HepG2 (cell line): ENCODE results near the gene CASZ1. TPM values are rescaled to one million over a fixed set of nuclear protein-coding genes. Genes with fewer than 3 reads are reported as not detected.

ENCODE experiments used
- ATAC-seq: fragments of 200-7000 bp; cut with Tn5 transposase; 3 replicates; pipeline ENCODE4 v1.9.1; 2020; ENCODE audit warnings: mild to moderate bottlenecking, moderate library complexity
- BruUV-seq: library from RNA; stranded (reverse); fragments of 400-500 nt; replicated peaks from 2 replicates; lab custom pipeline; 2021; lab: Mats Ljungman, UMichigan
- CTCF ChIA-PET: fragments of 300-600 bp; formaldehyde crosslinking; extraction: SDS; loops from one replicate; lab custom pipeline; 2021; ENCODE audit warnings: low total read pairs, inconsistent platforms, low intra/inter-chr PET ratio; lab: Yijun Ruan, JAX
- POLR2A ChIA-PET: fragments of 350-600 bp; sonication (Branson Sonifier 250); formaldehyde crosslinking; loops from one replicate; lab custom pipeline; 2020; ENCODE audit warnings: antibody characterized with exemption, inconsistent platforms; lab: Yijun Ruan, JAX
- DNase-seq: peaks from one replicate; pipeline ENCODE4 v3.0.0-alpha.2; 2015; ENCODE audit warnings: low spot score
- FAIRE-seq: peaks from 3 replicates; lab custom pipeline; 2011; peaks lifted over from hg19 to GRCh38; lab: Jason Lieb, UNC
- H2AFZ ChIP-seq: one replicate; pipeline ENCODE4 v1.6.1; 2011; ENCODE audit warnings: low read length, inconsistent platforms
- H3K27ac ChIP-seq: fragments of 300-600 bp; 3 replicates; pipeline ENCODE4 v1.8.0; 2011; ENCODE audit warnings: mixed run types, mild to moderate bottlenecking, mixed read lengths, low read length, inconsistent platforms; ENCODE audit not compliant: insufficient read depth; ENCODE audit errors: extremely low read length
- H3K27me3 ChIP-seq, 2 experiments: fragments of 200-600 bp in 1 of 2; 2 replicates in 1 of 2; 3 replicates in 1 of 2; pipeline versions ENCODE4 v1.6.0 to v1.8.0; 2011; ENCODE audit warnings: low read length in 2 of 2, mild to moderate bottlenecking in 2 of 2, moderate library complexity in 2 of 2, inconsistent platforms in 1 of 2; ENCODE audit not compliant: insufficient read depth in 2 of 2, control insufficient read depth in 1 of 2
- H3K36me3 ChIP-seq, 2 experiments: fragments of 200-600 bp in 1 of 2; replicated peaks in 1 of 2; 2 replicates in 1 of 2; 3 replicates in 1 of 2; pipeline versions ENCODE4 v1.5.1 to v1.8.0; 2011; ENCODE audit warnings: low read length in 2 of 2, inconsistent platforms in 1 of 2; ENCODE audit not compliant: insufficient read depth in 2 of 2, control insufficient read depth in 1 of 2
- H3K4me1 ChIP-seq: 2 replicates; pipeline ENCODE4 v1.5.1; 2012; ENCODE audit warnings: low read length, inconsistent platforms; ENCODE audit not compliant: insufficient read depth
- H3K4me2 ChIP-seq: 2 replicates; pipeline ENCODE4 v1.6.0; 2011; ENCODE audit warnings: low read depth, low read length, inconsistent platforms
- H3K4me3 ChIP-seq, 3 experiments: fragments of 200-600 bp in 1 of 3; sonication (generic), shearing (Covaris generic) in 1 of 3; replicated peaks in 1 of 3; 2 replicates each; pipeline ENCODE4 v1.5.1; 2011 to 2016; ENCODE audit warnings: low read length in 3 of 3, inconsistent platforms in 2 of 3, low read depth in 2 of 3, mild to moderate bottlenecking in 2 of 3, control low read depth in 1 of 3, mixed read lengths in 1 of 3; ENCODE audit not compliant: insufficient read depth in 1 of 3
- H3K79me2 ChIP-seq: one replicate; pipeline ENCODE4 v1.6.1; 2011; ENCODE audit warnings: low read length, inconsistent platforms; ENCODE audit not compliant: insufficient read depth
- H3K9ac ChIP-seq: 2 replicates; pipeline ENCODE4 v1.6.0; 2011; ENCODE audit warnings: mild to moderate bottlenecking, low read depth, low read length, inconsistent platforms; ENCODE audit not compliant: insufficient read depth
- H3K9me3 ChIP-seq: 2 replicates; pipeline ENCODE4 v1.5.1; 2012; ENCODE audit warnings: mild to moderate bottlenecking, low read length
- H4K20me1 ChIP-seq: 2 replicates; pipeline ENCODE4 v1.6.0; 2011; ENCODE audit warnings: inconsistent platforms, mild to moderate bottlenecking, low read length, moderate library complexity; ENCODE audit not compliant: insufficient read depth
- REXO4 ChIP-seq: sonication (generic); formaldehyde crosslinking; IDR thresholded peaks from 2 replicates; pipeline ENCODE4 v1.8.0; 2022; ENCODE audit warnings: missing genetic modification reagents, mild to moderate bottlenecking, borderline replicate concordance
- YEATS4 ChIP-seq: sonication (generic); formaldehyde crosslinking; IDR thresholded peaks from 2 replicates; pipeline ENCODE4 v1.4.0; 2020; ENCODE audit warnings: missing genetic modification reagents, borderline replicate concordance
- ZBTB8A ChIP-seq: sonication (generic); formaldehyde crosslinking; IDR thresholded peaks from 2 replicates; pipeline ENCODE4 v1.4.0; 2020; ENCODE audit warnings: mild to moderate bottlenecking, low read depth, missing genetic modification reagents, borderline replicate concordance
- ZNF230 ChIP-seq: sonication (generic); formaldehyde crosslinking; IDR thresholded peaks from 2 replicates; pipeline ENCODE4 v1.4.0; 2020; ENCODE audit warnings: mild to moderate bottlenecking, missing genetic modification reagents
- ZNF33B ChIP-seq: sonication (generic); formaldehyde crosslinking; IDR thresholded peaks from 2 replicates; pipeline ENCODE4 v1.5.1; 2020; ENCODE audit warnings: mild to moderate bottlenecking, missing genetic modification reagents
- ZNF432 ChIP-seq: sonication (generic); formaldehyde crosslinking; IDR thresholded peaks from 2 replicates; pipeline ENCODE4 v1.5.0; 2020; ENCODE audit warnings: missing genetic modification reagents, mild to moderate bottlenecking, borderline replicate concordance
- ZNF800 ChIP-seq: sonication (generic); formaldehyde crosslinking; IDR thresholded peaks from 2 replicates; pipeline ENCODE4 v1.4.0; 2020; ENCODE audit warnings: missing genetic modification reagents
- WGBS: methylation state at CpG from one replicate; pipeline ENCODE4 v1.1.6; 2017; ENCODE audit warnings: low lambda C conversion rate; 5-methylcytosine and 5-hydroxymethylcytosine counted together
- in situ Hi-C: cut with HindIII; loops from 2 replicates; pipeline ENCODE4 v1.10.0; 2017; ENCODE audit warnings: low pct_unique_long_range_greater_than_20kb; ENCODE audit not compliant: extremely low pct_ligation_motif_present
- intact Hi-C: fragments of 100-400 bp; cut with micrococcal nuclease; formaldehyde crosslinking; loops from one replicate; pipeline ENCODE4 v1.10.0; 2022; ENCODE audit not compliant: unreplicated experiment
- polyA plus RNA-seq, 8 experiments: library from polyadenylated mRNA; depleted of rRNA in 3 of 8; stranded (reverse) in 7 of 8; unstranded in 1 of 8; fragments of >200 nt; fragmentation: Illumina TruSeq in 4 of 8; extraction: Trizol in 4 of 8; gene quantifications; 2 replicates each; pipeline versions ENCODE4 v1.2.1 to v1.2.3, GENCODE V29; 2011 to 2016; ENCODE audit warnings: low read depth in 4 of 8, missing spikeins in 1 of 8, mixed read lengths in 1 of 8; ENCODE audit not compliant: insufficient read depth in 1 of 8
- total RNA-seq, 5 experiments: library from RNA; depleted of rRNA; stranded (reverse); fragments of >200 nt; fragmentation: Illumina TruSeq; extraction: Trizol; gene quantifications; 2 replicates each; pipeline ENCODE4 v1.2.3, GENCODE V29; 2016; ENCODE audit warnings: low read depth in 1 of 5
- TF ChIP-seq, protein P1 (sequence below): sonication (generic); formaldehyde crosslinking; IDR thresholded peaks from 2 replicates; pipeline ENCODE4 v1.5.0; 2020; ENCODE audit warnings: missing genetic modification reagents
- TF ChIP-seq, protein P2 (sequence below): sonication (generic); formaldehyde crosslinking; IDR thresholded peaks from 2 replicates; pipeline ENCODE4 v1.4.0; 2020; ENCODE audit warnings: missing genetic modification reagents, mild to moderate bottlenecking, borderline replicate concordance

CASZ1 gene
- total and polyA plus RNA-seq, 2 of the 13 experiments (the other 11 are each of a cell fraction or from before 2014, with no cell fraction given) = 1.9 to 3.7 TPM

GRCh38 chr1:10795276-10796021 is 997 bp downstream of the CASZ1 start (continued):
- TF ChIP-seq ZNF800 (CRISPR knock-in tag) (peak; percentile 97), ZNF33B (no peak)
- TF ChIP-seq, protein P1, sequence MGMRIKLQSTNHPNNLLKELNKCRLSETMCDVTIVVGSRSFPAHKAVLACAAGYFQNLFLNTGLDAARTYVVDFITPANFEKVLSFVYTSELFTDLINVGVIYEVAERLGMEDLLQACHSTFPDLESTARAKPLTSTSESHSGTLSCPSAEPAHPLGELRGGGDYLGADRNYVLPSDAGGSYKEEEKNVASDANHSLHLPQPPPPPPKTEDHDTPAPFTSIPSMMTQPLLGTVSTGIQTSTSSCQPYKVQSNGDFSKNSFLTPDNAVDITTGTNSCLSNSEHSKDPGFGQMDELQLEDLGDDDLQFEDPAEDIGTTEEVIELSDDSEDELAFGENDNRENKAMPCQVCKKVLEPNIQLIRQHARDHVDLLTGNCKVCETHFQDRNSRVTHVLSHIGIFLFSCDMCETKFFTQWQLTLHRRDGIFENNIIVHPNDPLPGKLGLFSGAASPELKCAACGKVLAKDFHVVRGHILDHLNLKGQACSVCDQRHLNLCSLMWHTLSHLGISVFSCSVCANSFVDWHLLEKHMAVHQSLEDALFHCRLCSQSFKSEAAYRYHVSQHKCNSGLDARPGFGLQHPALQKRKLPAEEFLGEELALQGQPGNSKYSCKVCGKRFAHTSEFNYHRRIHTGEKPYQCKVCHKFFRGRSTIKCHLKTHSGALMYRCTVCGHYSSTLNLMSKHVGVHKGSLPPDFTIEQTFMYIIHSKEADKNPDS = no peak

GRCh38 chr1:10794724-10795275 is 1.6 kb downstream of the CASZ1 start:
- Histone ChIP-seq H4K20me1 (no peaks in the 10 kb centered on the region), H3K27ac (no peak overlapping the region), H2AFZ (no peak overlapping the region), H3K4me1 (peaks cover 21% of the 10 kb centered on the region), H3K9ac (no peak overlapping the region), H3K9me3 (no peaks in the 10 kb centered on the region), H3K36me3 (no peaks in the 10 kb centered on the region), H3K79me2 (no peaks in the 10 kb centered on the region), H3K4me2 (peak overlapping the region; percentile 57), H3K27me3 (peaks cover 5 to 59% of the 10 kb centered on the region in 2 experiments; a peak in 4 of 5 replicates), H3K4me3 (peak overlapping the region; percentile 41 to 68 (median 50); a peak in 5 of 6 replicates)
- intact Hi-C loops (loop anchor here (5.0 kb wide), 1 partner anchor 117 kb away; no protein-coding TSS in a partner anchor), in situ Hi-C loops (loop anchor here (5.0 kb wide), 1 partner anchor 117 kb away; no protein-coding TSS in a partner anchor)
- peak; percentile 20 for ATAC-seq
- no peak for DNase-seq
- TF ChIP-seq REXO4 (CRISPR knock-in tag) = no peak
- TF ChIP-seq, protein P2, sequence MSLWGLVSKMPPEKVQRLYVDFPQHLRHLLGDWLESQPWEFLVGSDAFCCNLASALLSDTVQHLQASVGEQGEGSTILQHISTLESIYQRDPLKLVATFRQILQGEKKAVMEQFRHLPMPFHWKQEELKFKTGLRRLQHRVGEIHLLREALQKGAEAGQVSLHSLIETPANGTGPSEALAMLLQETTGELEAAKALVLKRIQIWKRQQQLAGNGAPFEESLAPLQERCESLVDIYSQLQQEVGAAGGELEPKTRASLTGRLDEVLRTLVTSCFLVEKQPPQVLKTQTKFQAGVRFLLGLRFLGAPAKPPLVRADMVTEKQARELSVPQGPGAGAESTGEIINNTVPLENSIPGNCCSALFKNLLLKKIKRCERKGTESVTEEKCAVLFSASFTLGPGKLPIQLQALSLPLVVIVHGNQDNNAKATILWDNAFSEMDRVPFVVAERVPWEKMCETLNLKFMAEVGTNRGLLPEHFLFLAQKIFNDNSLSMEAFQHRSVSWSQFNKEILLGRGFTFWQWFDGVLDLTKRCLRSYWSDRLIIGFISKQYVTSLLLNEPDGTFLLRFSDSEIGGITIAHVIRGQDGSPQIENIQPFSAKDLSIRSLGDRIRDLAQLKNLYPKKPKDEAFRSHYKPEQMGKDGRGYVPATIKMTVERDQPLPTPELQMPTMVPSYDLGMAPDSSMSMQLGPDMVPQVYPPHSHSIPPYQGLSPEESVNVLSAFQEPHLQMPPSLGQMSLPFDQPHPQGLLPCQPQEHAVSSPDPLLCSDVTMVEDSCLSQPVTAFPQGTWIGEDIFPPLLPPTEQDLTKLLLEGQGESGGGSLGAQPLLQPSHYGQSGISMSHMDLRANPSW (CRISPR knock-in tag) = no peak
- no peak for TF ChIP-seq ZBTB8A
- no peak for TF ChIP-seq YEATS4 (CRISPR knock-in tag)
- TF ChIP-seq ZNF432 (CRISPR knock-in tag) = no peak
- no peak for TF ChIP-seq ZNF230 (CRISPR knock-in tag)
- 0 out of 2 replicates have a peak, but pooled peaks have one; percentile 2 for TF ChIP-seq ZNF800 (CRISPR knock-in tag)
- WGBS = 0% methylated on average over 25 of the region's 58 CpGs
- no peak for FAIRE-seq
- BruUV-seq = no TSS peak
- ChIA-PET CTCF (no interaction called here), POLR2A (no interaction called here)
